Peyer's patch (tissue), 4 donors: Measurements from ENCODE around the gene MSANTD1. TPM values are rescaled to one million over a fixed set of nuclear protein-coding genes. Genes with fewer than 3 reads are reported as not detected.

Experiments used
- DNase-seq, 3 donors: peaks; one replicate each; pipeline ENCODE4 v3.0.0-alpha.2; 2017 to 2019
- H3K27ac ChIP-seq, 4 donors: fragments of 200-600 bp; sonication (generic); one replicate each; pipeline ENCODE4 v1.5.1; 2016 to 2019
- H3K27me3 ChIP-seq, 2 donors: fragments of 200-600 bp; sonication (generic); one replicate each; pipeline ENCODE4 v1.5.1; 2019
- H3K36me3 ChIP-seq, 3 donors: fragments of 200-600 bp; sonication (generic); one replicate each; pipeline ENCODE4 v1.5.1; 2016 to 2019
- H3K4me1 ChIP-seq, 4 donors: fragments of 200-600 bp; sonication (generic); one replicate each; pipeline ENCODE4 v1.5.1; 2016 to 2019
- H3K4me3 ChIP-seq, 4 donors: fragments of 200-600 bp; sonication (generic); 1 replicate in 3 of 4; 2 replicates in 1 of 4; pipeline ENCODE4 v1.5.1; 2016 to 2019; ENCODE audit warnings: mild to moderate bottlenecking in 1 of 4
- H3K9me3 ChIP-seq, 4 donors: fragments of 200-600 bp; sonication (generic); one replicate each; pipeline ENCODE4 v1.5.1; 2016 to 2019; ENCODE audit warnings: mild to moderate bottlenecking in 1 of 4
- POLR2A ChIP-seq, 2 donors: fragments of 450-650 bp; IDR thresholded peaks; one replicate each; pipeline ENCODE4 v1.5.1; 2017; ENCODE audit warnings: antibody characterized with exemption in 2 of 2, mild to moderate bottlenecking in 2 of 2, moderate library complexity in 2 of 2
- total RNA-seq, 4 donors: library from RNA; depleted of rRNA; stranded (reverse); fragments of >200 nt; gene quantifications; one replicate each; pipeline ENCODE4 v1.1.0, GENCODE V29; 2016
- TF ChIP-seq, protein P1 (sequence below), 6 experiments: fragments of 450-650 bp in 4 of 6; fragments of 200-600 bp in 2 of 6; sonication (generic) in 1 of 6; IDR thresholded peaks; one replicate each; pipeline ENCODE4 v1.5.1; 2017 to 2019; ENCODE audit warnings: antibody characterized with exemption in 6 of 6, mild to moderate bottlenecking in 3 of 6, moderate library complexity in 1 of 6

Gene MSANTD1
- total RNA-seq, 4 donors from 2014 or later = 0.35 to 2.5 (median 1.5) TPM

DNA sequence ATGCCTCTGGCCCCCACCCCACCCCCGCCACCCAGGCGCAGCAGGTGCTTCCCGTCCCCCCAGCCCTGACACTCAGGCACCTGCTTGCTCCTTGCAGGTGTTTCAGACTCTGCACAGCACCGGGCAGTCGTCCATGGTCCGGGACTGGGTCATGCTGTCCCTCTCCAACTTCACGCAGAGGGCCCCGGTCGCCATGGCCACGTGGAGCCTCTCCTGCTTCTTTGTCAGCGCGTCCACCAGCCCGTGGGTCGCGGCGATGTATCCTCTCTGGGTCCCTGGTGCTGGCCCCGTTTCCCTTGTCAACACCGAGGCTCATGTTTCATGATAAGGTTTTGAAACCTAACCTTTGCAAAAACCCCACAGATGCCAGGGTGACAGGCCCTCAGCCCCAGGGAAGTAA is 10.2 kb upstream of the MSANTD1 start:
- DNase-seq = no peak
- no peaks in the 10 kb centered on the region for H3K4me1 ChIP-seq
- no peak overlapping the region for H3K4me3 ChIP-seq
- no peak overlapping the region for H3K27ac ChIP-seq
- no peaks in the 10 kb centered on the region for H3K9me3 ChIP-seq
- H3K36me3 ChIP-seq = peaks cover 0 to 68% (median 0%) of the 10 kb centered on the region in 3 donors
- no peaks in the 10 kb centered on the region for H3K27me3 ChIP-seq
- TF ChIP-seq, protein P1, sequence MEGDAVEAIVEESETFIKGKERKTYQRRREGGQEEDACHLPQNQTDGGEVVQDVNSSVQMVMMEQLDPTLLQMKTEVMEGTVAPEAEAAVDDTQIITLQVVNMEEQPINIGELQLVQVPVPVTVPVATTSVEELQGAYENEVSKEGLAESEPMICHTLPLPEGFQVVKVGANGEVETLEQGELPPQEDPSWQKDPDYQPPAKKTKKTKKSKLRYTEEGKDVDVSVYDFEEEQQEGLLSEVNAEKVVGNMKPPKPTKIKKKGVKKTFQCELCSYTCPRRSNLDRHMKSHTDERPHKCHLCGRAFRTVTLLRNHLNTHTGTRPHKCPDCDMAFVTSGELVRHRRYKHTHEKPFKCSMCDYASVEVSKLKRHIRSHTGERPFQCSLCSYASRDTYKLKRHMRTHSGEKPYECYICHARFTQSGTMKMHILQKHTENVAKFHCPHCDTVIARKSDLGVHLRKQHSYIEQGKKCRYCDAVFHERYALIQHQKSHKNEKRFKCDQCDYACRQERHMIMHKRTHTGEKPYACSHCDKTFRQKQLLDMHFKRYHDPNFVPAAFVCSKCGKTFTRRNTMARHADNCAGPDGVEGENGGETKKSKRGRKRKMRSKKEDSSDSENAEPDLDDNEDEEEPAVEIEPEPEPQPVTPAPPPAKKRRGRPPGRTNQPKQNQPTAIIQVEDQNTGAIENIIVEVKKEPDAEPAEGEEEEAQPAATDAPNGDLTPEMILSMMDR (IDR thresholded peaks at IDR 0.05) = no peak
- no peak for TF ChIP-seq POLR2A (IDR thresholded peaks at IDR 0.05)

DNA sequence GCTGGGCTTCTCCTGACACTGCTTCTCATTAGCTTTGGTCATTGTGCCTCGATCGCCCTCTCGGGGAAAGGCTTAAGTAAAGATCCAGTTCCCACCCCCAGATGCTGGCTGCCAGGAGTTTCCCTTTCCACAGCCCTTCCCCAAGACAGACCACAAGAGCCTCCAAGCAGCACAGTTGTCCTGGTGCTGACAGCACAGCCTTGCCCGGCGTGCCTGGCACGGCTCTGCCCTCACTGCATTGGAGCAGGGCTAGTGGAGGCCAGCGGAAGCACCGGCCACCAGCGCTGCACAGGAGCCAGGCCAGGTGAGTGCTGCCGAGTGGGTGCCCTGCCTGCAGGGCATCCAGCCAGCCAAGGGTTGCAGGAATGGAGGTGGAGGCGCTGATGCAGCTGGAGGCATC is 9.7 kb upstream of the MSANTD1 start:
- DNase-seq = no peak
- TF ChIP-seq POLR2A (IDR thresholded peaks at IDR 0.05) = no peak
- TF ChIP-seq, protein P1 (IDR thresholded peaks at IDR 0.05) = no peak
- Histone ChIP-seq H3K27ac (no peak overlapping the region), H3K36me3 (peaks cover 0 to 63% (median 0%) of the 10 kb centered on the region in 3 donors), H3K4me3 (no peak overlapping the region), H3K9me3 (no peaks in the 10 kb centered on the region), H3K27me3 (no peaks in the 10 kb centered on the region), H3K4me1 (no peaks in the 10 kb centered on the region)

DNA sequence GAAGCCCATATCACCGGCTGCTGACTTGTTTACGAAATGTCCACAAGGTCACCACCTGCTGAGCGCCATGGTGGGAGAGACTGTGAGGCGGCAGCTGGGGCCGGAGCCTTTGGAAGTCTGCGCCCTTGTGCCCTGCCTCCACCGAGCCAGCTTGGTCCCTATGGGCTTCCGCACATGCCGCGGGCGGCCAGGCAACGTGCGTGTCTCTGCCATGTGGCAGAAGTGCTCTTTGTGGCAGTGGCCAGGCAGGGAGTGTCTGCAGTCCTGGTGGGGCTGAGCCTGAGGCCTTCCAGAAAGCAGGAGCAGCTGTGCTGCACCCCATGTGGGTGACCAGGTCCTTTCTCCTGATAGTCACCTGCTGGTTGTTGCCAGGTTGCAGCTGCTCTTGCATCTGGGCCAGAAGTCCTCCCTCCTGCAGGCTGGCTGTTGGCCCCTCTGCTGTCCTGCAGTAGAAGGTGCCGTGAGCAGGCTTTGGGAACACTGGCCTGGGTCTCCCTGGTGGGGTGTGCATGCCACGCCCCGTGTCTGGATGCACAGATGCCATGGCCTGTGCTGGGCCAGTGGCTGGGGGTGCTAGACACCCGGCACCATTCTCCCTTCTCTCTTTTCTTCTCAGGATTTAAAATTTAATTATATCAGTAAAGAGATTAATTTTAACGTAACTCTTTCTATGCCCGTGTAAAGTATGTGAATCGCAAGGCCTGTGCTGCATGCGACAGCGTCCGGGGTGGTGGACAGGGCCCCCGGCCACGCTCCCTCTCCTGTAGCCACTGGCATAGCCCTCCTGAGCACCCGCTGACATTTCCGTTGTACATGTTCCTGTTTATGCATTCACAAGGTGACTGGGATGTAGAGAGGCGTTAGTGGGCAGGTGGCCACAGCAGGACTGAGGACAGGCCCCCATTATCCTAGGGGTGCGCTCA is 8.7 kb upstream of the MSANTD1 start:
- TF ChIP-seq, protein P1 (IDR thresholded peaks at IDR 0.05) = no peak
- TF ChIP-seq POLR2A (IDR thresholded peaks at IDR 0.05) = no peak
- Histone ChIP-seq H3K9me3 (no peaks in the 10 kb centered on the region), H3K27me3 (no peaks in the 10 kb centered on the region), H3K36me3 (peaks cover 0 to 54% (median 0%) of the 10 kb centered on the region in 3 donors), H3K4me1 (no peaks in the 10 kb centered on the region), H3K27ac (no peak overlapping the region), H3K4me3 (no peak overlapping the region)
- no peak for DNase-seq

DNA sequence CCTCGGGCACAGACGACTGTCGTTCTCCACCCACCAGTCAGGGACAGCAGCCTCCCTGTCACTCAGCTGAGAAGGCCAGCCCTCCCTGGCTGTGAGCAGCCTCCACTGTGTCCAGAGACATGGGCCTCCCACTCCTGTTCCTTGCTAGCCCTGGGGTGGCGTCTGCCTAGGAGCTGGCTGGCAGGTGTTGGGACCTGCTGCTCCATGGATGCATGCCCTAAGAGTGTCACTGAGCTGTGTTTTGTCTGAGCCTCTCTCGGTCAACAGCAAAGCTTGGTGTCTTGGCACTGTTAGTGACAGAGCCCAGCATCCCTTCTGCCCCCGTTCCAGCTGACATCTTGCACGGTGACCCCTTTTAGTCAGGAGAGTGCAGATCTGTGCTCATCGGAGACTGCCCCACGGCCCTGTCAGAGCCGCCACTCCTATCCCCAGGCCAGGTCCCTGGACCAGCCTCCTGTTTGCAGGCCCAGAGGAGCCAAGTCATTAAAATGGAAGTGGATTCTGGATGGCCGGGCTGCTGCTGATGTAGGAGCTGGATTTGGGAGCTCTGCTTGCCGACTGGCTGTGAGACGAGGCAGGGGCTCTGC is 7.9 kb upstream of the MSANTD1 start:
- Histone ChIP-seq H3K4me3 (no peak overlapping the region), H3K4me1 (no peaks in the 10 kb centered on the region), H3K9me3 (no peaks in the 10 kb centered on the region), H3K27me3 (no peaks in the 10 kb centered on the region), H3K36me3 (peaks cover 0 to 46% (median 0%) of the 10 kb centered on the region in 3 donors), H3K27ac (peak overlapping the region in 3 of 4 donors; percentile 2 to 31 (median 12))
- DNase-seq = no peak
- TF ChIP-seq, protein P1 (IDR thresholded peaks at IDR 0.05) = no peak
- TF ChIP-seq POLR2A (IDR thresholded peaks at IDR 0.05) = no peak

DNA sequence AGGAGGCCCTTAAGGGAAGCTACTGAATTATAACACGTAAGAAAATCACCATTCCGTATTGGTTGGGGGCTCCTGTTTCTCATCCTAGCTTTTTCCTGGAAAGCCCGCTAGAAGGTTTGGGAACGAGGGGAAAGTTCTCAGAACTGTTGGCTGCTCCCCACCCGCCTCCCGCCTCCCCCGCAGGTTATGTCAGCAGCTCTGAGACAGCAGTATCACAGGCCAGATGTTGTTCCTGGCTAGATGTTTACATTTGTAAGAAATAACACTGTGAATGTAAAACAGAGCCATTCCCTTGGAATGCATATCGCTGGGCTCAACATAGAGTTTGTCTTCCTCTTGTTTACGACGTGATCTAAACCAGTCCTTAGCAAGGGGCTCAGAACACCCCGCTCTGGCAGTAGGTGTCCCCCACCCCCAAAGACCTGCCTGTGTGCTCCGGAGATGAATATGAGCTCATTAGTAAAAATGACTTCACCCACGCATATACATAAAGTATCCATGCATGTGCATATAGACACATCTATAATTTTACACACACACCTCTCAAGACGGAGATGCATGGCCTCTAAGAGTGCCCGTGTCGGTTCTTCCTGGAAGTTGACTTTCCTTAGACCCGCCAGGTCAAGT is 6.9 kb upstream of the MSANTD1 start:
- Histone ChIP-seq H3K36me3 (peaks cover 0 to 41% (median 0%) of the 10 kb centered on the region in 3 donors), H3K9me3 (no peaks in the 10 kb centered on the region), H3K4me1 (no peaks in the 10 kb centered on the region), H3K27ac (peak overlapping the region in 1 of 4 donors; percentile 31), H3K27me3 (no peaks in the 10 kb centered on the region), H3K4me3 (no peak overlapping the region)
- no peak for DNase-seq
- TF ChIP-seq, protein P1 (IDR thresholded peaks at IDR 0.05) = no peak
- no peak for TF ChIP-seq POLR2A (IDR thresholded peaks at IDR 0.05)
